HG02588 (cell line): ENCODE data around the gene PPFIBP2.

Experiments
- ATAC-seq: cut with Tn5 transposase; IDR thresholded peaks from one replicate; pipeline ENCODE4 v1.9.1; 2021; ENCODE audit warnings: mild to moderate bottlenecking, moderate library complexity; ENCODE audit not compliant: unreplicated experiment

The PPFIBP2 gene

GRCh38 chr11:7595016-7595866 lies 81.4 kb downstream of the PPFIBP2 start:
- no peak for ATAC-seq

GRCh38 chr11:7595951-7596350 lies 82.2 kb downstream of the PPFIBP2 start:
- no peak for ATAC-seq

GRCh38 chr11:7596975-7597391 lies 83.2 kb downstream of the PPFIBP2 start:
- no peak for ATAC-seq

- no peak for ATAC-seq
These were observed 83.8 kb downstream of the PPFIBP2 start for GRCh38 chr11:7597620-7598019.

GRCh38 chr11:7599209-7599608 lies 85.4 kb downstream of the PPFIBP2 start:
- ATAC-seq, result no peak

GRCh38 chr11:7600205-7600775 lies 86.5 kb downstream of the PPFIBP2 start:
- no peak for ATAC-seq

- no peak for ATAC-seq
These were observed 89.4 kb downstream of the PPFIBP2 start for GRCh38 chr11:7603031-7603781.

GRCh38 chr11:7604331-7604955 lies 90.6 kb downstream of the PPFIBP2 start:
- ATAC-seq, result no peak

GRCh38 chr11:7605186-7605943 lies 91.6 kb downstream of the PPFIBP2 start:
- ATAC-seq, result no peak

- ATAC-seq, result no peak
These were observed 92.7 kb downstream of the PPFIBP2 start for GRCh38 chr11:7606496-7606895.

- ATAC-seq, result no peak
These were observed 95.2 kb downstream of the PPFIBP2 start for GRCh38 chr11:7609015-7609414.

- ATAC-seq, result no peak
These were observed 95.7 kb downstream of the PPFIBP2 start for GRCh38 chr11:7609521-7609920.

- no peak for ATAC-seq
These were observed 96.6 kb downstream of the PPFIBP2 start for GRCh38 chr11:7610393-7610792.

- no peak for ATAC-seq
These were observed 97.6 kb downstream of the PPFIBP2 start for GRCh38 chr11:7611411-7611810.

- no peak for ATAC-seq
These were observed 98.4 kb downstream of the PPFIBP2 start for GRCh38 chr11:7612056-7612660.

- no peak for ATAC-seq
These were observed 99.0 kb downstream of the PPFIBP2 start for GRCh38 chr11:7612661-7613393.

- ATAC-seq, result no peak
These were observed 99.6 kb downstream of the PPFIBP2 start for GRCh38 chr11:7613394-7613720.

- no peak for ATAC-seq
These were observed 100.9 kb downstream of the PPFIBP2 start for GRCh38 chr11:7614656-7615055.

GRCh38 chr11:7617032-7617431 lies 103.2 kb downstream of the PPFIBP2 start:
- no peak for ATAC-seq

GRCh38 chr11:7619322-7619721 lies 105.5 kb downstream of the PPFIBP2 start:
- no peak for ATAC-seq
